ENCODE data around the gene FREY1.

GRCh38 chr11:45889555-45889954, 17.5 kb downstream of the FREY1 start:
- no peak for TF ChIP-seq SIN3A (IDR thresholded peaks at IDR 0.05; ENCODE audit: borderline replicate concordance, insufficient read depth, low read length)
- no peak for TF ChIP-seq REST (IDR thresholded peaks at IDR 0.05; ENCODE audit: insufficient read depth in 1 of 2, low read depth in 2 of 2, low read length in 2 of 2)
